Fibroblast of lung (primary cell): Measurements from ENCODE around the gene FOXP2. TPM values are rescaled to one million over a fixed set of nuclear protein-coding genes. Genes with fewer than 3 reads are reported as not detected.
A peak's percentile ranks its signal among the peaks of the same experiment; 100 is the strongest.

Experiments
- DNase-seq, 2 donors: peaks; one replicate each; pipeline versions ENCODE4 v3.0.0 to v3.0.0-alpha.2; 2010; ENCODE audit warnings: low read depth in 2 of 2
- H2AFZ ChIP-seq: 2 replicates; pipeline ENCODE4 v1.5.1; 2012; ENCODE audit warnings: low read length, control low read depth, inconsistent platforms
- H3K27ac ChIP-seq: 2 replicates; pipeline ENCODE4 v1.5.1; 2011; ENCODE audit warnings: low read length, control low read depth; ENCODE audit not compliant: insufficient read depth
- H3K27me3 ChIP-seq: 2 replicates; pipeline ENCODE4 v1.5.1; 2011; ENCODE audit warnings: mild to moderate bottlenecking, low read length; ENCODE audit not compliant: control insufficient read depth, insufficient read depth
- H3K36me3 ChIP-seq: 2 replicates; pipeline ENCODE4 v1.5.1; 2011; ENCODE audit warnings: low read length; ENCODE audit not compliant: control insufficient read depth, insufficient read depth
- H3K4me1 ChIP-seq: 2 replicates; pipeline ENCODE4 v1.5.1; 2011; ENCODE audit warnings: low read length; ENCODE audit not compliant: control insufficient read depth, insufficient read depth; ENCODE audit errors: extremely low read depth
- H3K4me2 ChIP-seq: 2 replicates; pipeline ENCODE4 v1.5.1; 2011; ENCODE audit warnings: low read length, control low read depth; ENCODE audit not compliant: insufficient read depth; ENCODE audit errors: extremely low read depth
- H3K4me3 ChIP-seq, 4 experiments: fragments of 200-600 bp in 1 of 4; sonication (generic) in 1 of 4; replicated peaks in 1 of 4; 2 replicates each; pipeline ENCODE4 v1.5.1; 2011 to 2016; ENCODE audit warnings: low read length in 4 of 4, low read depth in 3 of 4, mild to moderate bottlenecking in 3 of 4, control low read depth in 2 of 4, inconsistent platforms in 1 of 4, mixed read lengths in 1 of 4; ENCODE audit not compliant: insufficient read depth in 1 of 4; ENCODE audit errors: control extremely low read depth in 1 of 4
- H3K79me2 ChIP-seq: 2 replicates; pipeline ENCODE4 v1.5.1; 2012; ENCODE audit warnings: mild to moderate bottlenecking, low read length, inconsistent platforms; ENCODE audit not compliant: control insufficient read depth, insufficient read depth
- H3K9ac ChIP-seq: 2 replicates; pipeline ENCODE4 v1.5.1; 2011; ENCODE audit warnings: mild to moderate bottlenecking, low read length, control low read depth; ENCODE audit not compliant: insufficient read depth
- H3K9me3 ChIP-seq: 2 replicates; pipeline ENCODE4 v1.5.1; 2012; ENCODE audit warnings: low read depth, low read length; ENCODE audit not compliant: control insufficient read depth, insufficient read depth
- H4K20me1 ChIP-seq: 2 replicates; pipeline ENCODE4 v1.5.1; 2011; ENCODE audit warnings: low read length; ENCODE audit not compliant: control insufficient read depth, insufficient read depth; ENCODE audit errors: extremely low read depth
- CTCF ChIP-seq, 2 donors: IDR thresholded peaks in 1 of 2; conservative IDR thresholded peaks in 1 of 2; 1 replicate in 1 of 2; 2 replicates in 1 of 2; pipeline ENCODE4 v1.5.1; 2011 to 2012; ENCODE audit warnings: low read length in 2 of 2, control low read depth in 1 of 2, inconsistent platforms in 1 of 2, low read depth in 1 of 2, mild to moderate bottlenecking in 1 of 2
- EZH2 ChIP-seq: IDR thresholded peaks from 2 replicates; pipeline ENCODE4 v1.5.1; 2012; ENCODE audit warnings: low read length, control low read depth, mild to moderate bottlenecking; ENCODE audit errors: missing control alignments
- polyA plus RNA-seq, 2 donors: library from polyadenylated mRNA; depleted of rRNA in 1 of 2; stranded (reverse) in 1 of 2; unstranded in 1 of 2; fragments of >200 nt; gene quantifications; 2 replicates each; pipeline ENCODE4 v1.2.1, GENCODE V29; 2011 to 2012; ENCODE audit warnings: missing spikeins in 1 of 2
- total RNA-seq: library from RNA; depleted of rRNA; stranded (reverse); fragments of >200 nt; gene quantifications from 2 replicates; pipeline ENCODE4 v1.2.1, GENCODE V29; 2014

The FOXP2 gene
- total and polyA plus RNA-seq, 2 donors (not counting 1 experiment from before 2014, with no cell fraction given), result 2.8 to 8.4 TPM

- Histone ChIP-seq H3K27ac (no peak overlapping the region), H3K4me2 (no peak overlapping the region), H3K27me3 (no peaks in the 10 kb centered on the region), H4K20me1 (no peaks in the 10 kb centered on the region), H3K4me1 (peaks cover 3% of the 10 kb centered on the region), H3K9ac (no peak overlapping the region), H3K36me3 (no peaks in the 10 kb centered on the region), H3K9me3 (no peaks in the 10 kb centered on the region), H3K4me3 (no peak overlapping the region), H2AFZ (no peak overlapping the region), H3K79me2 (no peaks in the 10 kb centered on the region)
- TF ChIP-seq EZH2 (no peak), CTCF (conservative IDR thresholded peaks at IDR 0.05 in 1 of 2, IDR thresholded peaks at IDR 0.05 in 1 of 2; ENCODE audit: low read depth in 1 of 2, low read length in 2 of 2) (peak; percentile 20 to 43)
- DNase-seq, result peak in 1 of 2 donors; percentile 12
These were observed 8.2 kb downstream of the FOXP2 start for GRCh38 chr7:114422507-114423501.

- no peak overlapping the region for H3K27ac ChIP-seq
- H3K9ac ChIP-seq, result no peak overlapping the region
- no peak overlapping the region for H3K4me2 ChIP-seq
- no peak overlapping the region for H3K4me3 ChIP-seq
- TF ChIP-seq EZH2 (no peak), CTCF (conservative IDR thresholded peaks at IDR 0.05 in 1 of 2, IDR thresholded peaks at IDR 0.05 in 1 of 2; ENCODE audit: low read depth in 1 of 2, low read length in 2 of 2) (no peak)
- H3K9me3 ChIP-seq, result no peaks in the 10 kb centered on the region
- DNase-seq, result no peak
- H3K4me1 ChIP-seq, result no peaks in the 10 kb centered on the region
- H3K27me3 ChIP-seq, result no peaks in the 10 kb centered on the region
- H2AFZ ChIP-seq, result no peak overlapping the region
- H3K79me2 ChIP-seq, result no peaks in the 10 kb centered on the region
- no peaks in the 10 kb centered on the region for H3K36me3 ChIP-seq
- H4K20me1 ChIP-seq, result no peaks in the 10 kb centered on the region
These were observed 11.8 kb downstream of the FOXP2 start for GRCh38 chr7:114426382-114426781.

- Histone ChIP-seq H3K9ac (no peak overlapping the region), H3K4me3 (no peak overlapping the region), H3K4me1 (no peaks in the 10 kb centered on the region), H3K9me3 (no peaks in the 10 kb centered on the region), H3K27me3 (no peaks in the 10 kb centered on the region), H3K36me3 (no peaks in the 10 kb centered on the region), H4K20me1 (no peaks in the 10 kb centered on the region), H3K27ac (no peak overlapping the region), H3K79me2 (no peaks in the 10 kb centered on the region), H3K4me2 (no peak overlapping the region), H2AFZ (no peak overlapping the region)
- TF ChIP-seq EZH2 (no peak), CTCF (conservative IDR thresholded peaks at IDR 0.05 in 1 of 2, IDR thresholded peaks at IDR 0.05 in 1 of 2; ENCODE audit: low read depth in 1 of 2, low read length in 2 of 2) (peak; percentile 31 to 53)
- peak; percentile 20 to 58 for DNase-seq
These were observed 12.2 kb downstream of the FOXP2 start for GRCh38 chr7:114426824-114427223.
